Ureter (tissue), 1 donor: ENCODE measurements around the gene KSR2. TPM values are rescaled to one million over a fixed set of nuclear protein-coding genes. Genes with fewer than 3 reads are reported as not detected.
"Not testable (repeated sequence)": the region's sequence is repeated elsewhere in the genome, so short reads cannot be mapped to it uniquely, and the experiment has no call there.

Experiments
- DNase-seq: peaks from one replicate; pipeline ENCODE4 v3.0.0-alpha.2; 2020; ENCODE audit warnings: low spot score
- total RNA-seq: library from RNA; stranded (reverse); gene quantifications from one replicate; pipeline ENCODE4 v1.2.4, GENCODE V29; 2023
- donor health status: DM: yes; HTN: yes; CAD: no.

Gene KSR2
- total RNA-seq, 1 donor from 2014 or later, result 8.6 TPM

GRCh38 chr12:117761528-117762100 is 207.2 kb downstream of the KSR2 start:
- DNase-seq, result no peak

GRCh38 chr12:117760990-117761389 is 207.8 kb downstream of the KSR2 start:
- no peak for DNase-seq

GRCh38 chr12:117750657-117751056 is 218.1 kb downstream of the KSR2 start:
- no peak for DNase-seq

GRCh38 chr12:117749431-117749830 is 219.4 kb downstream of the KSR2 start:
- no peak for DNase-seq

DNA sequence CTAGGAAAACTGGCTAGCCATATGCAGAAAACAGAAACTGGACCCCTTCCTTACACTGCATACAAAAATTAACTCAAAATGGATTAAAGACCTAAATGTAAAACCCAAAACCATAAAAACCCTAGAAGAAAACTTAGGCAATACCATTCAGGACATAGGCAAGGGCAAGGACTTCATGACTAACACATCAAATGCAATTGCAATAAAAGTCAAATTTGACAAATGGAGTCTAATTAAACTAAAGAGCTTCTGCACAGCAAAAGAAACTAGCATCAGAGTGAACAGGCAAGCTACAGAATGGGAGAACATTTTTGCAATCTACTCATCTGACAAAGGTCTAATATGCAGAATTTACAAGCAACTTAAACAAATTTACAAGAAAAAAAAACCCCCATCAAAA is 222.4 kb downstream of the KSR2 start:
- DNase-seq, result not testable (repeated sequence)

- DNase-seq, result no peak
Measured at GRCh38 chr12:117744418-117744817, 224.4 kb downstream of the KSR2 start.

GRCh38 chr12:117743761-117744160 is 225.0 kb downstream of the KSR2 start:
- no peak for DNase-seq

GRCh38 chr12:117742721-117743120 is 226.1 kb downstream of the KSR2 start:
- DNase-seq, result no peak

- DNase-seq, result no peak
Measured at GRCh38 chr12:117738233-117738632, 230.6 kb downstream of the KSR2 start.

GRCh38 chr12:117733549-117733805 is 235.3 kb downstream of the KSR2 start:
- DNase-seq, result no peak

DNA sequence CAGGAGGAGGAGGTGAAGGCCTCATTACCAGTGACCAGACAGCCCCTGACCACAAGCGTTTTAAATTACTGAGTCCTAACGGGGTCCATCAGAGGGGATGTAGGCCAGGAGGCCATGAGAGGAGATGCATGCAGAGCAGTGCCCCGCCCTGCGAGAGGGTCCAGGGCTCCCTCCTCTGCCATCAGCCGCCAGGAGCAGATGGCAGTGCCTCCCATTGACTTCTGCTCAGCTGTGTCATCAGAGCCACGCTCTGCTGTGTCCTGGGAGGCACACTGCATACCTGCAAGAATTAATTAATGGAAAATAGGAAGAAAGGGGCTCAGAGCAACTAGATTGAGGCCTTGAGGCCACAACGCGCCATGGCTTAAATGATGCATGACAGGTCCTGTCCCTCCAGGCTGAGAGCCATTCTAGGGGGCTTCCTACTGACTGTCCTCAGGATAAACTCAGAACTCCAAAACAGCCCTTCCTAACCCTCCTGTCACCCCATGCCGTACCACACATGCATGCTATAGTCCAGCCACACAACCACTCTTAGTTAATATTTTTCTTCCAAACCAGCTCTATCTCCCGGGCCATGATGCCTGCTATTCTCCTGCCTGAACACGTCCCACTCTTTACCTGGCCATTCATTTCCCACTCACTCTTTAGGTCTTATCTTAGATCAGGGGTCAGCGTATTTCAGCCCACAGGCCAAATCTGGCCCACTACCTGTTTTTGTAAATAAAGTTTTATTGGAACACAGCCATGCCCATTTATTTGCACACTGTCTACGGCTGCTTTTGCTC is 235.8 kb downstream of the KSR2 start:
- DNase-seq, result no peak

DNA sequence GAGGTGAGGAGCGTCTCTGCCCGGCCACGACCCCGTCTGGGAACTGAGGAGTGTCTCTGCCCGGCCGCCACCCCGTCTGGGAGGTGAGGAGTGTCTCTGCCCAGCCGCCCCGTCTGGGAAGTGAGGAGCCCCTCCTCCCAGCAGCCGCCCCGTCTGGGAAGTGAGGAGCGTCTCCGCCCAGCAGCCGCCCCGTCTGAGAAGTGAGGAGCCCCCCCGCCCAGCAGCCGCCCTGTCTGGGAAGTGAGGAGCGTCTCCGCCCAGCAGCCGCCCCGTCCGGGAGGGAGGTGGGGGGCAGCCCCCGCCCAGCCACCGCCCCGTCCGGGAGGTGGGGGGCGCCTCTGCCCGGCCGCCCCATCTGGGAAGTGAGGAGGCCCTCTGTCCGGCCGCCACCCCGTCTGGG is 237.7 kb downstream of the KSR2 start:
- DNase-seq, result not testable (repeated sequence)

- DNase-seq, result no peak
Measured at GRCh38 chr12:117727301-117727700, 241.5 kb downstream of the KSR2 start.

DNA sequence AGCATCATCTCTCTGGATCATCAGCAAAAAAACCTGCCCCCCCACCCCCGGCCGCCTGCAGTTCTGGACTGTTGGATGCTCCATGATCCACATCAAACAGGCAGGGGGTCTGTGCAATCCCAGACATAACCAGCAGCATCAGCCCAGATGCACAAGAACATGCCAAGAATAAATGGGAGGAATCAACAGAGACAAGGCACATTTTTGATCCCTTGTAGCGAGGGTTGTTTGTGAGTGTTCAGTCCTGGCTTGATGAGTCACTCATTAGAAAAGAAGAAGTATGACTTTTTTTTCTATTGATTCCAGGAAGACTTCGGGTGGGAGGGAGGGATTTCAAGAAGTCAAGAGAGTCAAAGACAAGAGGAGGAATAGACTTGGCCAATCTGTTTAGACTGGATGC is 244.2 kb downstream of the KSR2 start:
- DNase-seq, result no peak

DNA sequence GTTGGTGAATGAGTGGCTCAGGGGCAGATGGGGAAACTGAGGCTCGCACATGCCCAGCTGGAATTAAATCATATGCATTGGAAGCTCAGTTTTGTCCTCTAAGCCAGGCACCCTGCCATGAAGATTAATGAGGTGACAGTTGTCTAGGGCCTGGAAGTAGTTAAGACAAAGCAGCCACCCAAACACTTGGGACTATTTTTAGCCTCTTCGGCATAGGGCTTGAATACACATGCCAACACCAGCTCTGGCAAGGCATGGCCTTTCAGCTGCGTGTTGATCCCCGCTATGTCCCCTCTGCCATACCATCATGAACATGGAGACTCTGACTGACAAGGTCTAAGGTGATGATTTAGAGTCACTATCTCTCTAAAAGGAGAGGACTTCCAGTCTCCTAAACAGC is 250.2 kb downstream of the KSR2 start:
- no peak for DNase-seq

DNA sequence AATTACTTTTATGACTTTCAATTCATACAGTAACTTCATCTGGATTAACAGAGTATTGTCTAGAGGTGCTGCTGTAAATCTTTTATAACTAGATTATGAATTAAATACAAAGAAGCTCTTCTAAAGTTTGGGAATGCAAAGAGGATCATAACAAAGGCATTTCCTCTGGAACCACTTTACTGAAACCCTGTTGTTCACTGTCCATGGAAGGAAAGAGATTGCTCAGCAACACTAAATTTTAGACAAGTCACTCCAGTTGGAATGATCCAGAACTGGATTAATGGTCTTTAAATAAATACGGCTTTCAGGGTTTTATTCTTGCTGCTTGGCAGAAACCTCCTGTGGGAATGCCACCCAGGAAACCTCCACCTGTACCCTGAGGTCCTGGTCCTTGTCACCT is 250.6 kb downstream of the KSR2 start:
- no peak for DNase-seq

- DNase-seq, result no peak
Measured at GRCh38 chr12:117714203-117714602, 254.6 kb downstream of the KSR2 start.

- no peak for DNase-seq
Measured at GRCh38 chr12:117710121-117710520, 258.7 kb downstream of the KSR2 start.

DNA sequence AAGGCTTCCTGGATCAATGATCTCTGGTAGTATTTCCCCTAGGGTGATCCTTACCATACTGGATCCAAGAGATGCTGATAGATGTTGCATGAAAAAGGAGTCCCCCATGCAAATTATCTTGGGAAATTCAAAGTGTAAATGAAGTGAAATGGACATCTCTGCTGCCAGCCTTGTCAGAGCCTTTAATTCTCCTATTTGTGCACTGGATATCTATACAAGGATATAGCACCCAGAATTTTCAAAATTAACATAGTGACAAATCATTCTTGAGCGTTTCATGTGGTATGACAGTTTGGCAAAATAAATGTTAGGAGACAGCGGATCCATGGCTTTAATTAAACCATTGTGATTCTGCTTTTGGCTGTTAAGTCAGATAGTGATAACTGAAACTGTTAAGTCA is 260.9 kb downstream of the KSR2 start:
- no peak for DNase-seq

DNA sequence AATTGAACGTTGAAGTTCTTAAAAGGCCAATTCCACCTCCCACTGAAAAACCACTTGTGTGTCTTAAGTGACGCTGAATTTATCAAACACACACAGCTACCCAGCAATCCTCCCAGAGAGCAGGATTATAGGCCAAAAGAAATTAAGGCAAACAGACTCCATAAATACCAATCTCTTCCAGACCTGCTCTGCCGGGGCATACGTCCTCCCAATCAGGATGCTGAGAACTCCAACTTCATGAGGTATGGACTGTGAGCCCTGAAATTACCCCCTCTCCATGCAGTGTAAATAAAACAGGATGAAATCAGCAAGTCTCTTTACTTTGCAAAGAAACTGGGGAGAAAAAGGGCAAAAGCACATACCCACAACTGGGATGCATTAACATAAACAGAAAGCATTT is 265.2 kb downstream of the KSR2 start:
- DNase-seq, result no peak

GRCh38 chr12:117702741-117703140 is 266.0 kb downstream of the KSR2 start:
- DNase-seq, result no peak

DNA sequence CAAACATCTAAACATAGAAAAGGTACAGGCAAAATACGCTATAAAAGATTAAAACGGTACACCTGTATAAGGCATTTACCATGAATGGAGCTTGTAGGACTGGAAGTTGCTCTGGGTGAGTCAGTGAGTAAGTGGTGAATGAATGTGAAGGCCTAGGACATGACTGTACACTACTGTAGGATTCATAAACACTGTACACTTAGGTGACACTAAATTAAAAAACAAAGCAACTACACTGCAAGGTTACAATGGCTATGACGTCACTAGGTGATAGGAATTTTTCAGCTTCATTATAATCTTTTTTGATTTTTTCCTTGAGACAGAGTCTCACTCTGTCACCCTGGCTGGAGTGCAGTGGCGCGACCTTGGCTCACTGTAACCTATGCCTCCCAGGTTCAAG is 269.2 kb downstream of the KSR2 start:
- DNase-seq, result no peak

DNA sequence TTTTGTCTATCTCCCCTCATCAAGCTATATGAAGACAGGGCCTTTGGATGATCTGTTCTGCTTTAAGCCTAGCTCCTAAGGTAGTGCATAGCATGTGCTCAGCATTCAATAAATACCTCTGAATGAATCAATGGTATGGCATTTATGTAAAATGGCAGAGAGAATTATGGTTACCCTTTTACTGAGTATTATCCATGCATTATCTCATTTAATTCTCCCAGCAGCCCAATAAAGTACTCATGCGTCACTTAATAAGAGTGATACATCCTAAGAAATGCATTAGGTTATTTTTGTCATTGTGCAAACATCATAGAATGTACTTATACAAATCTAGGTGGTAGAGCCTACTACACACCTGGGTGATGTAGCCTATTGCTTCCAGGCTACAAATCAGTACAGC is 269.7 kb downstream of the KSR2 start:
- no peak for DNase-seq

GRCh38 chr12:117695956-117696355 is 272.8 kb downstream of the KSR2 start:
- DNase-seq, result no peak
